ENCODE measurements around the gene FGF6. TPM values are rescaled to one million over a fixed set of nuclear protein-coding genes. Genes with fewer than 3 reads are reported as not detected.
"Not testable (repeated sequence)": the region's sequence is repeated elsewhere in the genome, so short reads cannot be mapped to it uniquely, and the experiment has no call there.

Gene FGF6
- total RNA-seq, 2 donors from 2014 or later = not detected

- no peak for TF ChIP-seq CTCF (conservative IDR thresholded peaks at IDR 0.05)
- H3K27me3 Mint-ChIP-seq (ENCODE audit: insufficient read depth) = peaks cover 12% of the 10 kb centered on the region
- 92% methylated on average over 3 of the region's 3 CpGs for whole genome bisulfite sequencing, 2 experiments (ENCODE audit: insufficient coverage in 1 of 2, insufficient read length in 1 of 2)
These were observed 38.5 kb downstream of the FGF6 start for GRCh38 chr12:4407136-4407535.

GRCh38 chr12:4404877-4405637 lies 40.6 kb downstream of the FGF6 start:
- not testable (repeated sequence) for H3K27me3 ChIP-seq (ENCODE audit: control insufficient read depth, insufficient read depth, low read length, poor library complexity, severe bottlenecking); H3K4me3 ChIP-seq (ENCODE audit: low read length); H3K27ac Mint-ChIP-seq; H3K27ac ChIP-seq (ENCODE audit: low read depth, low read length); H3K9ac ChIP-seq (ENCODE audit: extremely low read depth, low read length, poor library complexity, severe bottlenecking); H3K4me3 Mint-ChIP-seq; H3K4me1 Mint-ChIP-seq; H3K36me3 Mint-ChIP-seq (ENCODE audit: low read depth); H3K9me3 Mint-ChIP-seq; H3K36me3 ChIP-seq (ENCODE audit: control insufficient read depth, insufficient read depth, low read length); H3K9me3 ChIP-seq (ENCODE audit: control insufficient read depth, low read length); H3K4me1 ChIP-seq (ENCODE audit: control insufficient read depth, insufficient read depth, low read length)
- WGBS, 2 experiments (ENCODE audit: insufficient coverage in 1 of 2, insufficient read length in 1 of 2) = 91 to 94% methylated on average over 7 to 8 of the region's 8 CpGs
- peaks cover 12% of the 10 kb centered on the region for H3K27me3 Mint-ChIP-seq (ENCODE audit: insufficient read depth)
- DNase-seq = peak; percentile 13

More at GRCh38 chr12:4407136-4407535, 38.5 kb downstream of the FGF6 start:
- H3K9me3 ChIP-seq (ENCODE audit: control insufficient read depth, low read length) = no peaks in the 10 kb centered on the region
- H3K9me3 Mint-ChIP-seq = peaks cover 9% of the 10 kb centered on the region
- H3K36me3 ChIP-seq (ENCODE audit: control insufficient read depth, insufficient read depth, low read length) = no peaks in the 10 kb centered on the region
- H3K27me3 ChIP-seq (ENCODE audit: control insufficient read depth, insufficient read depth, low read length, poor library complexity, severe bottlenecking) = peaks cover 7% of the 10 kb centered on the region
- no peak overlapping the region for H3K9ac ChIP-seq (ENCODE audit: extremely low read depth, low read length, poor library complexity, severe bottlenecking)
- no peaks in the 10 kb centered on the region for H3K4me1 ChIP-seq (ENCODE audit: control insufficient read depth, insufficient read depth, low read length)
- no peak overlapping the region for H3K4me3 ChIP-seq (ENCODE audit: low read length)
- no peak overlapping the region for H3K27ac ChIP-seq (ENCODE audit: low read depth, low read length)
- DNase-seq = peak; percentile 26
- H3K27ac Mint-ChIP-seq = no peak overlapping the region
- H3K4me3 Mint-ChIP-seq = no peak overlapping the region
- H3K36me3 Mint-ChIP-seq (ENCODE audit: low read depth) = no peaks in the 10 kb centered on the region
- H3K4me1 Mint-ChIP-seq = peaks cover 3% of the 10 kb centered on the region

GRCh38 chr12:4402996-4403395 lies 42.6 kb downstream of the FGF6 start:
- no peak for TF ChIP-seq CTCF (conservative IDR thresholded peaks at IDR 0.05)

More at GRCh38 chr12:4402996-4403395, 42.6 kb downstream of the FGF6 start:
- Histone ChIP-seq H3K27ac (ENCODE audit: low read depth, low read length) (no peak overlapping the region), H3K9me3 (ENCODE audit: control insufficient read depth, low read length) (no peaks in the 10 kb centered on the region), H3K4me1 (ENCODE audit: control insufficient read depth, insufficient read depth, low read length) (no peaks in the 10 kb centered on the region), H3K9ac (ENCODE audit: extremely low read depth, low read length, poor library complexity, severe bottlenecking) (no peak overlapping the region), H3K27me3 (ENCODE audit: control insufficient read depth, insufficient read depth, low read length, poor library complexity, severe bottlenecking) (no peaks in the 10 kb centered on the region), H3K4me3 (ENCODE audit: low read length) (no peak overlapping the region), H3K36me3 (ENCODE audit: control insufficient read depth, insufficient read depth, low read length) (no peaks in the 10 kb centered on the region)
- no peak for DNase-seq
- Mint-ChIP-seq H3K27ac (no peak overlapping the region), H3K9me3 (peaks cover 9% of the 10 kb centered on the region), H3K36me3 (ENCODE audit: low read depth) (no peaks in the 10 kb centered on the region), H3K4me3 (no peak overlapping the region), H3K27me3 (ENCODE audit: insufficient read depth) (peaks cover 15% of the 10 kb centered on the region), H3K4me1 (peaks cover 3% of the 10 kb centered on the region)
- WGBS, 2 experiments (ENCODE audit: insufficient coverage in 1 of 2, insufficient read length in 1 of 2) = 47 to 76% methylated on average over 2 to 4 of the region's 4 CpGs

All from endodermal cell (in vitro differentiated cells).